Dedifferentiated amniotic fluid mesenchymal stem cell (primary cell): ENCODE results near the gene FOXD3.
"Not testable (repeated sequence)": the region's sequence is repeated elsewhere in the genome, so short reads cannot be mapped to it uniquely, and the experiment has no call there.

ENCODE experiments used
- DNase-seq: peaks from one replicate; pipeline ENCODE4 v3.0.0-alpha.2; 2016; ENCODE audit errors: extremely low spot score

The FOXD3 gene

GRCh38 chr1:63321066-63321784, 1.1 kb upstream of the FOXD3 start:
- no peak for DNase-seq

GRCh38 chr1:63321785-63322113, 618 bp upstream of the FOXD3 start:
- DNase-seq, result no peak

- DNase-seq, result no peak
Observed at GRCh38 chr1:63322944-63323864, 837 bp downstream of the FOXD3 start.

DNA sequence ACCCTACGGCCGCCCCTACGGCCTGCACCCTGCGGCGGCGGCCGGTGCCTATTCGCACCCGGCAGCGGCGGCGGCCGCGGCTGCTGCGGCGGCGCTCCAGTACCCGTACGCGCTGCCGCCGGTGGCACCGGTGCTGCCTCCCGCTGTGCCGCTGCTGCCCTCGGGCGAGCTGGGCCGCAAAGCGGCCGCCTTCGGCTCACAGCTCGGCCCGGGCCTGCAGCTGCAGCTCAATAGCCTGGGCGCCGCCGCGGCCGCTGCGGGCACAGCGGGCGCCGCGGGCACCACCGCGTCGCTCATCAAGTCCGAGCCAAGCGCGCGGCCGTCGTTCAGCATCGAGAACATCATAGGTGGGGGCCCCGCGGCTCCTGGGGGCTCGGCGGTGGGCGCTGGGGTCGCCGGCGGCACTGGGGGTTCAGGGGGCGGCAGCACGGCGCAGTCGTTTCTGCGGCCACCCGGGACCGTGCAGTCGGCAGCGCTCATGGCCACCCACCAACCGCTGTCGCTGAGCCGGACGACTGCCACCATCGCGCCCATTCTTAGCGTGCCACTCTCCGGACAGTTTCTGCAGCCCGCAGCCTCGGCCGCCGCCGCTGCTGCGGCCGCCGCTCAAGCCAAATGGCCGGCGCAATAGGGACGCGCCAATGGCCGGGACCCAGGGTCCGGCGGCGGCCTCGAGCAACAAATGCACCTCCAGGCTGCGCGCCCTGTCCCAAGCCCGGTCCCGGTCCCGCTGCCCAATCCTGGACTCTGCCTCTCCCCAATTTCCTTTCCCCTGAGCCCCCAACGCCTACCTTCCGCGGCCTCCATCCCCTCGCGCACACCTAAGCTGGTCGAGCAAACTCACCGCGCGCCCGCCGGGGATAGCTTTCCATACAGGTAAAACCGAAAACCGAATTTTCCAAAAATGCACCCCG, 1.8 kb downstream of the FOXD3 start:
- DNase-seq, result no peak

- DNase-seq, result no peak
Observed at GRCh38 chr1:63324779-63325119, 2.4 kb downstream of the FOXD3 start.

GRCh38 chr1:63325279-63325985, 3.1 kb downstream of the FOXD3 start:
- DNase-seq, result no peak

DNA sequence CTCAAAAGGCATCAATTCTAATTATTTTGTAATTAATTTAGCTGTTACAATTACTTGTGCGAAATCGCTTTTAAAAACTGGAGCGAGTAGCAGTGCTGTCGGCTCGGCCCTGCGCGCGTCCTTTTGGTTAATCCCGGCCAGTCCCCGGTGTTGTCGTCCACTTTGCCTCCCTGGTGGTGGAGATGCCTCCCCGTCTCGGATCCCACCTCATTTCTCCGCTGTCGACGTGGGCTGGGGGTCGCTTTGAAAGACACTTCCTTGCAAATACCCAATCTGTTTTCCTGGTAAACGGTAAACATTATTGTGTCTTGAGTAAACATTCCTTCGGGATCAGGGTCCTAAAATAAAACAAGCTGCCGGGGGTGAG, 3.7 kb downstream of the FOXD3 start:
- no peak for DNase-seq

DNA sequence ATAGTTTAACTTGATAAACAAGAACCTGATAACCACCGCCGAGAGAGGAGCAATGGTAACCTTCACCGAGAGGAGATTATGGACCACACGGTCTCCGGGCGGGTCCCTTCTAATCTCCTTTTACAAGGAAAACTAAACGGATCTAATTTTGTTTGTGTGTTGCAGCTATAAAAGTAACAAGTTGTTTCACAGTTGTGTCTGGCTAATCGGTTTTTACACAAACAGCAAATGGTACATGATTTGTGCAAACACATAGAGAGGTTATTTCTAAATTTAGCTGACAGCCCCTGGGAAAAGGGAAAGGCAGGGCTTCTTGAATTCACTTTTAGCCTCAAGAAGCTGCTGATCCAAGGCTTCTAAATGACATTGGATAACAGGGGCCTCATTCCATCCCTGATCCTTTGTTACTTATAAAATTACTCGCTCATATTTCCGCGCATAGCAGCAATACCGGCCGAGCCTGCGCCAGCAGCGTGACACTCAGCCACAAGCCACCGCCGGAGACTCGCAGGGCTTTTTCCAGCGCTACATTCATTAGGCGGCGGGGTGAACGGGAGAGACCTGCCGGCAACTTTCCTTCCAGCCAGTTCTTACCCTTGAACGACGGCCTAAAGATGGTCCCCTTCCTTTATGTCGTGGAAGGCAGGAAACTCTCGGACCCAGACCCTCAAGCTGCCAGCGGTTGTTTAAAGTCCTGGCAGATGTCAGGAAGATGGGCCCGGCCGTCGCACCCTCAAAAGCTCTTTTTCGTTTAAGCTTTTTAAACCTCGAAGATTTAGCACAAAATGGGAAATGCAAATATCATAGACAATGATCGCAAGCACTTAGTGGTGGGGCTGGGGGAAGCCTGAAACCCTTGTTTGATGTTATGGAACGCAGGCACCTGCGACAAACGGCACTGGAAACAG, 4.4 kb downstream of the FOXD3 start:
- DNase-seq, result no peak

DNA sequence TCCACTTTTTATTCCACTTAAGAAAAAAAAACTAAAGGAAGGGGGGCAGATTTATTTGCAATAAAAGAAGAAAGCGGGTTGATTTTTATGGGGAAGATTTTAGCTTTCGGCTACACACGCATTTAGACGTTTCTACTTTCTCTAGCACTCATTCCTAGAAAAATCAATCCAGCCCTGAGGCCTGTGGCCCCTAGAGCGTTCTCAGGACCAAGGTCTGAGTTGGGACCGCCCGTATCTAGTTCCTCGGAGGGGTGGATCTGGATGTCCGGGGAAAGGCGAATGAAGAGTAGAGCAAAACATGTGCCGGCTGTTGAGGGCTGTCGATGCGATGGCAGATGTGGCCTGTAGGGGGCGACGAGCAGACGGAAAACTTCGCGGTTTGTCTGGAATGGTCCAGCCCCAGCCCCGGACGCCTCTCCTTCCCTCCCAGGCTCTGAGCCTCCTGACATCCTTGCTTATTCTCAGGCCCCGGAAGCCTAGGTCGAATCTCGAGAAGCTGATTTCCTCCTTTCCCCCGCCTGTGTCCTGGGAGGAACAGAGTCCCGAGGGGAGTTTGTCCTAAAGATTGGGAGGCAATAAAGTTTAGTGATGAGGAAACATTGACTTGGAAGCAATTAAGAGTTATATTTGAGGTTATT, 5.2 kb downstream of the FOXD3 start:
- DNase-seq, result peak; percentile 59

- no peak for DNase-seq
Observed at GRCh38 chr1:63328122-63328521, 5.8 kb downstream of the FOXD3 start.

DNA sequence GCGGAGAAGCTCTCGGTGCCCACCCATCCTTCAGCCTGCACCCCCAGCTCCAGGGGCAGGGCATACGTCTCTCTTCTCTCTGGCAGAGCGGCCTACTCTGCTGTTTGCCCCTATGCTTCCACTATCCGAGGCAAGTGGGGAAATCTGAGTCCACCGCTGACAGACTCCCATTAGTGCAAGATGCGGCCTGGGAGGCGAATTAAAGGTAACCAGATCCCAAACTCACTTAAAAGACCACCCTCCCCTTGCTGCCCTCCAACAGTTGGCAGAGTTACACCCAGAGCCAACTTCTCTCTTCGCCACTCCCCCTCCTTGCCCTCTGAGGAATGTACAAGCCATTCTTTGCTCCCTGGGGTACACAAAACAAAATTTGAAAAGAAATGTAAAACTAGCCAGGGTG, 6.4 kb downstream of the FOXD3 start:
- no peak for DNase-seq

DNA sequence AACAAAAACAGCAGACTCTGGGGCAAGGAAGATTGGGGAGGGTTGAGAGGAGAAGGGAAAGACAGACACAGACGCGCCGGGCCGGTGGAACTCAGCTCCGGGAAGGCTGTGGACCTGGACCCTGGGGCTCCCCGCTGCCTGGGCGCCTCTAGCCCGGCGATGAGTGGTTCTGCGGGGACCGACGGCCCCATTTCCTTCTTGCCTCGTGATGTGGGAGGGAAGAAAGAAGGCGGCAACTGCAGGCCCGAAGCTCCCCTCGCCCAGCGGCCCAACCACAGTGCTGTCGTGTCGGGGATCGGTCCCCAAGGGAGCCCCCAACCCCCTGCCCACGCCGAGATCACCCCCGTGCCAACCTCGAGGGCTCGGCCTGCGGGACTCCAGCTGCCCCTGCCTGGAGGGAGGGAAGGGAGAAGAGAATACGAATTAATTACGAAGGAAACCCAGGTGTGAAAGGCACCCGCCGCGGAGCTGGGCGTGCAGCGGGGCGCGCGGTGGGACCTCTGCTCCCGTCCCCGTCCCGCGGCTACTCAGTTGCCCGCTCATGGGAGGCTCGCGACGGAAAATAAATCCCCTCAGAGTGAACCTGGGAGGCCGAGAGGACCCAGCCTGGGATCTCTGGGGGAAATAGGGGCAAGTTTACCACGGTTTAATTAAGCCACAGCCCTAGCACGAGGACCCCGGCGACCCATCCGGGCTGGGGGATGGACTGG, 7.4 kb downstream of the FOXD3 start:
- no peak for DNase-seq

GRCh38 chr1:63330331-63330916, 8.1 kb downstream of the FOXD3 start:
- no peak for DNase-seq

DNA sequence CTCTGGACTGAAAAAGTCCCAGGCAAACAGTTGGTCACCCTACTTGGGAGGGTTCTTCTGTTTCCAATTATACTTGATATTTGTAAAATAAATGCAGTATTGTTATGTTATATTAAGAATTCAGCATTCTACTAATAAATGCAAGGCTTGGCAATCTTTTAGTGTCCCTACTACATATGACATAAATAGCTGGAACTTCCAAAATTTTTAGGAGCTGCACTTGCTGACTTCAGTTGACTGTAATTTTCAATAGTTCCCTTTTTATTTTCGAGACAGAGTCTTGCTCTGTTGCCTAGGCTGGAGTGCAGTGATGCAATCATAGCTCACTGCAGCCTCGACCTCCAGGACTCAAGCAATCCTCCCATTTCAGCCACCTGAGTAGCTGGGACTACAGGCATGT, 20.0 kb downstream of the FOXD3 start:
- DNase-seq, result no peak

DNA sequence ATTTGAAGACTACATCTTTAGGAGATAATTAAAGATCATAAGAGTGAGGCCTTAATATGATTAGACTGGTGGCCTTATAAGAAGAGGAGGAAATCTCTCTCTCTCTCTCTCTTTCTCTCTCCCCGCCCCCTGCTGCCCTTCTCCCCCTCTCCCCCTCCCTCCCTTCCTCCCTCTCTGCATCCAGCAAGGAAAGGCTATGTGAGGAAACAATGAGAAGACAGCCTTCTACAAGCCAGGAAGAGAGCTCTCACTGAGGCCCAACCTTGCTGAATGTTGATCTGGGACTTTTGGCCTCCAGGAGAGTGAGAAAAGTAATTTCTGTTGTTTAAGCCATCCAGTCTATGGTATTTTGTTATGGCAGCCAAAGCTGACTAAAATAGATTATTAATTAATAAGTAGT, 21.6 kb downstream of the FOXD3 start:
- no peak for DNase-seq

GRCh38 chr1:63350320-63350719, 28.0 kb downstream of the FOXD3 start:
- no peak for DNase-seq

- no peak for DNase-seq
Observed at GRCh38 chr1:63352736-63353135, 30.4 kb downstream of the FOXD3 start.

DNA sequence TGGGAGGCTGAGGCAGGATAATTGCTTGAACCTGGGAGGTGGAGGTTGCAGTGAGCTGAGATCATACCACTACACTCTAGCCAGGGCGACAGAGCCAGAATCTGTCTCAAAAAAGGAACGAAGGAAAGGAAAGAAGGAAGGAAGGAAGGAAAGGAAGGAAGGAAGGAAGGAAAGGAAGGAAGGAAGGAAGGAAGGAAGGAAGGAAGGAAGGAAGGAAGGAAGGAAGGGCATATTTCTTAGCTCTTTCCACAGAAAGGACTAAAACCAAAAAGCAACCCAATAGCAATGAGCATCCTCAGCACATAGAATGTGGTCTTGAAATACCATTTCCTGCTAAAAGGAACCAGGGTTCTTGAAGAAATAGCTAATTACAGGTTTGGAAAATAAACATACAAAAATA, 33.9 kb downstream of the FOXD3 start:
- DNase-seq, result not testable (repeated sequence)

DNA sequence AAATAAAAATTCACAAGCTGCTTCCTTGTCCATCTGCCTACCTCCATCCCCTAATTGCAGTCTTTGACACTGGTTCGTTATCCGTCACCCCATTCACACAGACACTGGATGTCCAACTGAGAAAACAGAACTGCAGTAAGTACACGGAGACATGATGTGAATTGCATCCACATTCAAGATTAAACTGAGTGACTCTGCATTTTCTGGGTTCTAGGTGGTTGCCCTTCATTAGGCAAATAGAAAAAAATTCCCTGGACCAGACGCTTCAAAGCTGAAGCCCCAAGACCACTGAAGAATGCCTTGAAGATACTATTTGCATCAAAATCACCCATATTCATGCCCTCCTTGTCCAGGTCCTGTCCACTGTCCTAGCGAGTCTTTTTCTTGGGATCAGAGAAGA, 37.2 kb downstream of the FOXD3 start:
- DNase-seq, result no peak
